ENCODE results near the gene TP63.

The TP63 gene

GRCh38 chr3:189787191-189787590, 156.0 kb downstream of the TP63 start:
- no peak for DNase-seq

GRCh38 chr3:189787632-189788031, 156.4 kb downstream of the TP63 start:
- no peak for DNase-seq

- no peak for DNase-seq
Observed at GRCh38 chr3:189789432-189789831, 158.2 kb downstream of the TP63 start.

GRCh38 chr3:189790658-189791057, 159.5 kb downstream of the TP63 start:
- no peak for DNase-seq

- DNase-seq: no peak
Observed at GRCh38 chr3:189792046-189792929, 161.1 kb downstream of the TP63 start.

- DNase-seq: no peak
Observed at GRCh38 chr3:189794518-189794917, 163.3 kb downstream of the TP63 start.

- DNase-seq: no peak
Observed at GRCh38 chr3:189797103-189797750, 166.0 kb downstream of the TP63 start.

- no peak for DNase-seq
Observed at GRCh38 chr3:189799366-189799765, 168.2 kb downstream of the TP63 start.

- DNase-seq: no peak
Observed at GRCh38 chr3:189800436-189800835, 169.2 kb downstream of the TP63 start.

- no peak for DNase-seq
Observed at GRCh38 chr3:189803254-189803653, 172.1 kb downstream of the TP63 start.

GRCh38 chr3:189805375-189806067, 174.3 kb downstream of the TP63 start:
- DNase-seq: no peak

GRCh38 chr3:189806171-189806951, 175.2 kb downstream of the TP63 start:
- DNase-seq: no peak

GRCh38 chr3:189808246-189809007, 177.2 kb downstream of the TP63 start:
- DNase-seq: no peak

GRCh38 chr3:189809583-189809982, 178.4 kb downstream of the TP63 start:
- no peak for DNase-seq

- DNase-seq: no peak
Observed at GRCh38 chr3:189812806-189813465, 181.7 kb downstream of the TP63 start.

GRCh38 chr3:189813647-189814240, 182.6 kb downstream of the TP63 start:
- no peak for DNase-seq

- no peak for DNase-seq
Observed at GRCh38 chr3:189820365-189820720, 189.2 kb downstream of the TP63 start.

- DNase-seq: no peak
Observed at GRCh38 chr3:189821262-189821661, 190.1 kb downstream of the TP63 start.

GRCh38 chr3:189822726-189823125, 191.5 kb downstream of the TP63 start:
- DNase-seq: no peak

GRCh38 chr3:189824629-189825312, 193.6 kb downstream of the TP63 start:
- no peak for DNase-seq

GRCh38 chr3:189826566-189826965, 195.4 kb downstream of the TP63 start:
- no peak for DNase-seq

Measured in activated CD4-positive, alpha-beta T cell treated with anti-CD3 and anti-CD28 coated beads for 48 hours (primary cell).